Activated CD4-positive, CD25-positive, alpha-beta regulatory T cell treated with anti-CD3 and anti-CD28 coated beads, Interleukin-2, amount 50 U/mL, for 72 hours (primary cell): ENCODE results near the gene GP1BB.

Experiments used
- DNase-seq: peaks from one replicate; pipeline ENCODE4 v3.0.0; 2021

The GP1BB gene

GRCh38 chr22:19693981-19694670, 29.2 kb upstream of the GP1BB start:
- DNase-seq, result no peak

DNA sequence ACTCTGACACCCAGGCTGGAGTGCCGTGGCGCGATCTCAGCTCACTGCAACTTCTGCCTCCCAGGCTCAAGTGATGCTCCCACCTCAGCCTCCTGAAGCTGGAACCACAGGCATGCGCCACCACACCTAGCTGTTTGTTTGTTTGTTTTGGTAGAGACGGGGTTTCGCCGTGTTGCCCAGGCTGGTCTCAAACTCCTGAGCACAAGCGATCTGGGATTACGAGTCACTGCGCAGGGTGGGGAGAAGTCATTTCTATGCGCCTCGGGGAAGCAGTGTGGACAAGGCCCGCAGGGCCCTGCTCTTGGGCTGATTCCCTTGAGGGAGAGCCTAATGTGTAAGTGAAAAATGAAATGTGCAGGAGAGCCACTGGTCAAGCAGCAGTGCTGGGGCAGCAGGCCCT, 28.6 kb upstream of the GP1BB start:
- DNase-seq, result no peak

DNA sequence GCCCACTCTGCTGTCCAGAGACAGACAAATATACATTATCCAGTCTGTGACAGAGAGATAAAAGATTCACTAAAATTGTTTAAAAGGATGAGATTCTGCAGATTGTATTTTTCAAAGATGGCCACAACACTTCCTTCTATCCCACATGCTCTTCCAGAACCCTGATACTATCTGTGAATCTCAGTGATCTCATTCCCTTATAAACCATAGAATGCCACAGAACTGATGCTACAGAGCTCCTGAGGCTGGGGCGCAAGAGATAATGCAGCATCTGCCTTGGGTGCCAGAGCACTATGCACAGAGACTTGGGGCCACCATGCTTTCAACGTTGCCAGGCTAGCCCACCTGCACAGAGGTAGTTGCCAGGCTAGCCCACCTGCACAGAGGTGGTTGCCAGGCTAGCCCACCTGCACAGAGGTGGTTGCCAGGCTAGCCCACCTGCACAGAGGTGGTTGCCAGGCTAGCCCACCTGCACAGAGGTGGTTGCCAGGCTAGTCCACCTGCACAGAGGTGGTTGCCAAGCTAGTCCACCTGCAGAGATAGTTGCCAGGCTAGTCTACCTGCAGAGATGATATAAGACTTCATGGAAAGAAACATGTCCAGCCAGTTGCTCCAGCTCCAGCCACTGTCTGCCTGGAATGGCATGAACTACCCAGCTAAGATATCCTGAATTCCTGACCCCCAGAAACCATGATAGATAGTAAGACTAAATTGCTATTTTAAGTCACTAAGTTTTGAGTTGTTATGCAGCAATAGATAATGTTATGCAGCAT, 26.6 kb upstream of the GP1BB start:
- DNase-seq, result no peak

DNA sequence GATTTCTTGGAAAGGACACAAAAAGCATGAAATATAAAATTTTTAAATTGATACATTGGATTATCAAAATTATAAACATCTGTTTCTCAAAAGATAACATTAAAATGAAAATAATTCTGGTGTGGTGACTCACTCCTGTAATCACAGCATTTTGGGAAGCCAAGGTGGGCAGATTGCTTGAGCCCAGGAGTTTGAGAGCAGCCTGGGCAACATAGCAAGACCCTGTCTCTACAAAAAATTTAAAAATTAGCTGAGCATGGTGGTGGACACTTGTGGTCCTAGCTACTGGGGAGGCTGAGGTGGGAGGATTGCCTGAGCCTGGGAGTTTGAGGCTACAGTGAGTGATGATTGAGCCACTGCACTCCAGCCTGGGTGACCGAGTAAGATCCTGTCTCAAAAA, 25.5 kb upstream of the GP1BB start:
- peak; percentile 21 for DNase-seq

GRCh38 chr22:19700790-19701419, 22.4 kb upstream of the GP1BB start:
- no peak for DNase-seq

DNA sequence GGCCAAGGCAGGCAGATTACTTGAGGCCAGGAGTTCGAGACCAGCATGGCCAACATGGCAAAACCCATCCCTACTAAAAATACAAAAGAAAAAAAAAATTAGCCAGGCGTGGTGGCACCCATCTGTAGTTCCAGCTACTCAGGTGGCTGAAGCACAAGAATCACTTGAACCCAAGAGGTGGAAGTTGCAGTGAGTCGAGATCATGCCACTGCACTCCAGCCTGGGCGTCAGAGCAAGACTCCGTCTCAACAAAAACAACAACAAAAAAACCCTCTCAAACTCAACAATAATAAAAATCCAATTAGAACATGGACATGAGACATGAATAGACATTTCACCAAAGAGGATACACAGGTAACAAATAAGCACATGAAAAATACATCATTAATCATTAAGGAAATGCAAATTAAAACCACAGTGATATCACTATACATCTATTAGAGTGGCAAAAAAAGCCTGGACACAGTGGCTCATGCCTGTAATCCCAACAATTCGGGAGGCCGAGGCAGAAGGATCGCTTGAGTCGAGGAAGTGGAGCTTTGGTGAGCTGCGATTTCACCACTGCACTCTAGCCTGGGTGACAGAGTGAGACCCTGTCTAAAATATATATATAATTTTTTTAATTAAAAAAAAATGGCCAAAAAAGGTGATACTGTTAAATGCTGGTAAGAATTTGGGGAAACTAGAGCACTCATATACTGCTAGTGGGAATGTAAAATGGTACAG, 21.8 kb upstream of the GP1BB start:
- DNase-seq, result no peak

DNA sequence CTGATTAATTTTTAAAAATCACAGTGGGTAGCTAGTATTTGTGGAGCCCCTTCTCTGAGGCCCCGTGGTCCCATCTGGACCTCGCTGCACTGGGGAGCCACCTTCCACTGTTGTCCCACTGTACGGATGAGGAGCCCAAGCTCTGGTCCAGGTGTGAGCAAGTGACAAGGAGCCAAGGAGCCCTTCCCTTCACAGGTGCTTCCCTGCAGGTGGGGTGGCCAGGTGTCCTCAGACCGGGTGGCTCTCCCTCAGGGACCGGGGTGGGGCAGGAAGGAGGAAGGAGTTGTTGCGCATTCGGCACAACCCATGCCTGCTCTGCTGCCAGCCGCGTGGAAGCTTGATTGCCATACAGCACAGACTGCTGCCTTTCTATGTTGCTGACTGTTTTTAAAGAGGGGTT, 19.5 kb upstream of the GP1BB start:
- DNase-seq, result peak; percentile 26

DNA sequence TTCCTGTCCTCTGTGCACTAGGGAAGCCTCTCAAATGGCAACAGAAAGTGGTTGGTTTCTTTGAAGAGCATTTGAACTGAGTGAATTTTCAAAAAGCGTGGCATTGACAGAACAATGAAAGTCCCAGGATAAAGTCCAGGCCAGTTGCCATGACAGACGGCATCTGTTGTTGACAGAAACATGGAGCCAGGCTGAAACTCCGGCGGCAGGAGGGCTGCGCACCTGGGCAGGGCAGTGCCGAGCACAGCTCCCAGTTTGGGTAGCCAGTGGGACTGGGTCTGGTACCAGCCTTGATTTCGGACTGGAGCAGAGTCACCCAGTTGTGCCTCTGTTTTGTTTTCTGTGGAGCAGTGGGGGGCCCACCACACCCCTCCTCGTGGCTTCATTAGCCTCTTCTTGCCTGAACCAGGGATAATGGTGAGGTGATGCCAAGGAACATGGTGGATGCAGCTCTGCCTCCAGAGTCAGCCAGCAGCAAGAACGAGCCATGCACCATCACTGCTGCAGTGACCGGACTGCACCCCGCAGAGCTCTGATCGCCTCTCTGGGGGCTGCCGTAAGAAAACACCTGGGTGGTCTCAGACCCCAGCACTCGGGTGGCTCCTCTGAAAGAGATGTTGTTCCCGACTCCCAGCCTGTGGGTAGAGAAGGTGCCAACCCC, 18.9 kb upstream of the GP1BB start:
- DNase-seq, result no peak

DNA sequence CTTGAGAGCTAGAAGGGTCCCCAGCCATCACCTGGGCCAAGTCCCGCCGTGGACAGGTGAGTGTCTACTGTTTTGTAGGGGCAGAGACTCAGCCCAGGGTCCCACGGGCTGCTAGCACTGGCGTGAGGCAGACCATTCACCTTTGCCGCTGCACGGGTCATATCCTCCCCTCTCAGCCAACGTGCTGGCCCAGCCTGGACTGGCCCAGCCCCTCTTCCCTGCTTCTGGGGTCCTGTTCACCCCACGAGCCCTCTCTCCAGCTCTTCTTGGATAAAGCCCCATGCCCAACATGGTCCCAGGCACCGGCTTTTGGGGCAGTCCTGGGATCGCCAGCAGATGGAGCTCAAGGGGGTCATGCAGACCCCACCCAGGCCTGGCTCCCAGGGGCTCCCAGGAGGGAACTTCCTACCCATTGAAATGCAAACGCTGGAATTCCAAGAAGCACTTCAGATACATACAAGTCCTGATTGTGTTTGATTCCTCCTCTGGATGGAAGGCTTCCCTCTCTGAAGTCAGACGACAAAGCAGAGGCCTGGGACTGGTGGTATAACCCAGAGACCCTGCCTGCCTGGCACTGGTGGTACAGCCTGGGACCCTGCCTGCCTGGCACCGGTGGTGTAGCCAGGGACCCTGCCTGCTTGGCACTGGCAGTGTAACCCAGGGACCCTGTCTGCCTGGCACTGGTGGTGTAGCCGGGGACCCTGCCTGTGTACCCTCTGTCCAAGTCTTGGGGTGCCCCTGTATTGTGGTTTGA, 18.0 kb upstream of the GP1BB start:
- peak; percentile 27 for DNase-seq

GRCh38 chr22:19706661-19707151, 16.6 kb upstream of the GP1BB start:
- no peak for DNase-seq

- DNase-seq, result no peak
Measured at GRCh38 chr22:19707347-19708290, 15.7 kb upstream of the GP1BB start.

DNA sequence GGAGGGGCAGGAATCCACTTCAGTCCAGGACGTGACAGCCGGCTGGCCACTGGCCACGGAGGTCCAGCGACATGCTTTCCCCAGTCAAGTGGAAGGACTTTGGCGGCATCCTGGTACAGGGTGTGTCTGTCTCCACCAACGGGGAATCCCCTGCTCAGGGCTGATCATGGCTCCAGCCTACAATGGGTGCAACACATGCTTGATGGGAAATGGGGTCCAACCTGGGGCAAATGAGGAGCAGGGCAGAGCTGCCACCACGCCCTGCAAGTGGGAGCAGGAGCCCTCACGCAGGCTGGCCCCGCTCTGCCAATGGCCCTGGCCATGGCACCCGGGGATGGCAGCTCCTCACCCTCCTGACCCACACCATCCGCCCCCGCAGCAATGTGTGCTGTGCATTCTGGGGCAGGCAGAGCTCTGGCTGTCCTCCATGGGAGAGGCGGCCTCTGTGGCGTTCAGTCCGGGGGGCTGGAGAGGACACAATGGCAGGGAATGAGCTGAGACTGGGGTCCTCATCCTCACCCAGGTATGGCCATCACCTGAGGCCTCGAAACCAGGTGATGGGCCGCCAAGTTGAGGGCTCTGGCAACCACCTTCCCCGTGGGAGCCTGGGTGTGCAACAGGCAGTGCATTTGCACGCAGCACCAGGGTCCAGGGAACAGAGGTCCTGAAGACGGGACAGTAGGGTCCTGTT, 14.9 kb upstream of the GP1BB start:
- DNase-seq, result no peak

GRCh38 chr22:19709063-19709769, 14.1 kb upstream of the GP1BB start:
- DNase-seq, result no peak

DNA sequence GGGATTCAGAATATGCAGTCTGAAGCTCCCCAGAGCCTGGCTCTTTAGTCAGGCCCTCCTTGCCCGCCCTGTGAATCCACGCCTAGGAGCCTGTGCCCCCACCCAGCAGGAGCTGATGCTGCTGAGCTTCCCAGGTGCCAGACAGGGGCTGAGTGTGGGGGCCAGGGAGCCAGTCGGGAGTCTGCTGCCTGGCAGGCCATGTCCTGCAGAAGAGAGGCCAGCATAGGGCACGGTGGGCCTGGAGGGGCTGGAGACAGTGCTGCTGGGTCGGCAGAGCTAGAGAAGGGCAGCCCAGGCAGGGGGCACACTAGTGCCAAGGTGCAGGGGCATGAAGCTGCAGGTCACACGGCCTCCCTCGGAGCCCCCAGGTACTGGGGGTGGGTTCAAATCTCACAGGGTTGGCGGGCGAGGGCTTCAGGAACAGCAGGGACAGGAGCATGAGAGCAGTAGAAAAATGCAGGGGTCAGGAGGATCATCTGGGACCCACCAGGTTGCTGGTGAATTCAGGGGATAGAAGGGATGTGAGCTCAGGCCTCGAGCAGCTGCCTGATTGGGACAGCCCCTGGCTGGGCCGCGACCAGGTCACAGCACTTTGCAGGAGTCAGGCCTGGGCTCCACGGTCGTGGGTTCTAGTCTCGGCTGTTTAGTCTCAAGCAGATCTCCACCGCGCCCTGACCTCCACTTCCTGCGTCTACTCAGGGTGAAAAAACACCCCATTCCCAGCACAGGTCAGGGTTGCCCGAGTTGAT, 13.1 kb upstream of the GP1BB start:
- no peak for DNase-seq

DNA sequence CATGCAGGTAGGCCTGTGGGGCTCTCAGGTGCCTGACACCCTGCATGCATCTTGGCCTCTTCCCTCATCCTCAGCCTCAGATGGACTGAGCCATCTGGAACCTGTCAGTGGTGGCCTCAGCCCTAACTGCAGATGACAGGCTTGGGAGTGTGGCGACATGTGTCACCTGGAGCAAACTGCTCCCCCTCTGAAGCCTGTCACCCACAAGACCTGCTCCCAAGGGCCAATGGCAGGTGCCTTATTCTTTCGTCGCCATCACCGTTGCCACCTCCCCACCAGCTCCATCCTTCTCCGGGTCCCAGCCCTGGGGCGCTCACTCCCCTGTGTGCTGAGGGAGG, 12.6 kb upstream of the GP1BB start:
- no peak for DNase-seq

- DNase-seq, result no peak
Measured at GRCh38 chr22:19713245-19713644, 10.1 kb upstream of the GP1BB start.

DNA sequence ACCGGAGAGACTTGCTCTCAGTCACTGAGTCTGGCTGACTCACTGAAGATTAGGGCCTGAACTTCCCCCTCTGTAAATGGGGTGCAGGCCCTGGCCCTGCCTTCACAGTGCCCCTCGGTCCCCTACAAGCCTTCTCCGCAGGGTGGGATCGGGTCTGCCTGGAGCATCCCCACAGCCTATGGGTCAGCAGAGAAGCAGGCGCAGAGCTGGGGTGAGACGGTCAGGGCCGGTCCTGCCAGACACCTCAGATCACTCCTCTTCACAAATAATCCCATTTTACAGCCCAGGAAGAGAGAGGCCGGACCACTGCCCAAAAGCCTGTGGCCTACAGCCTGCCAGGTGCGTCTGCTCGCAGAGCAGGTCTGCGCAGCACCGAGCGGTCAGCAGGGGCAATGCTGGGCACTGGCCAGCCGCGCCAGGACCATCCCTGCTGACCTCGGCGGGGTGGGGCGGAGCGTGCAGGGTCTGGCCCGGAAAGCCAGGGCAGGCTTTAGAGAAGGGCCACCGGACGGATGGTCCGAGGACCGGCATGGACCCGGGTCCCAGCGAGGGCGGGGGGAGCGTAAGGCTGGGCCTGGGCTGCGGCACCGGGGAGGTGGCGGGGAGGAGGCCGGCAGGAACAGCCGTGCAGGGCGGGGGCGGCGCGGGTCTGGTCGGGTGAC, 9.6 kb upstream of the GP1BB start:
- no peak for DNase-seq
